Fibroblast of lung (primary cell): ENCODE data around the gene GPR152.

ENCODE experiments used
- CTCF ChIP-seq, 2 donors: IDR thresholded peaks in 1 of 2; conservative IDR thresholded peaks in 1 of 2; 1 replicate in 1 of 2; 2 replicates in 1 of 2; pipeline ENCODE4 v1.5.1; 2011 to 2012; ENCODE audit warnings: low read length in 2 of 2, control low read depth in 1 of 2, inconsistent platforms in 1 of 2, low read depth in 1 of 2, mild to moderate bottlenecking in 1 of 2
- EZH2 ChIP-seq: IDR thresholded peaks from 2 replicates; pipeline ENCODE4 v1.5.1; 2012; ENCODE audit warnings: low read length, control low read depth, mild to moderate bottlenecking; ENCODE audit errors: missing control alignments

DNA sequence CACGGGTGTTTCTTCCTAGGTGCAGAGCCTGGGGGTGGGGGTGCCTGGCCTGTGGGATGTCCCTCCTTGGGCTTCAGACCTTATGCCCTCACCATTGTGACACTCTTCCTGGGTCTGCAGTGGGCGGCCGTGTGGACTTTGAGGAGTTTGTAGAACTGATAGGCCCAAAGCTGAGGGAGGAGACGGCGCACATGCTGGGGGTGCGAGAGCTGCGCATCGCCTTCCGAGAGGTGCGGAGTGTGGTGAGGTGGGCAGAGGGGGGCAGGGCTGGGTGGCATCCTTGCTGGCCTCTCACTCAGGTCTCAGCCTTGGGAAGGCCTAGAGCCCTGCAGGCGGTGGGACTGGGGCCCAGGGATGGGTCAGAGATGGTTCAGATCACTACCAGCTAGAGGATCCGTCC, 4.9 kb upstream of the GPR152 start:
- TF ChIP-seq CTCF (conservative IDR thresholded peaks at IDR 0.05 in 1 of 2, IDR thresholded peaks at IDR 0.05 in 1 of 2; ENCODE audit: low read depth in 1 of 2, low read length in 2 of 2), result no peak
- no peak for TF ChIP-seq EZH2
